Loucy (cell line): ENCODE results near the gene MC2R.

Source experiments
- H2AFZ ChIP-seq: fragments of 200-600 bp; sonication (generic); 2 replicates; pipeline ENCODE4 v1.6.0; 2016; ENCODE audit warnings: antibody characterized with exemption, mild to moderate bottlenecking, low read length, moderate library complexity
- H3F3A ChIP-seq: fragments of 200-600 bp; 2 replicates; pipeline ENCODE4 v1.6.0; 2016; ENCODE audit warnings: antibody characterized with exemption, low read depth, mild to moderate bottlenecking
- H3K27me3 ChIP-seq: fragments of 200-600 bp; sonication (generic); 2 replicates; pipeline ENCODE4 v1.6.1; 2014; ENCODE audit warnings: low read length, mild to moderate bottlenecking; ENCODE audit not compliant: insufficient read depth, poor library complexity, severe bottlenecking
- H3K36me3 ChIP-seq: fragments of 200-600 bp; sonication (generic); 2 replicates; pipeline ENCODE4 v1.6.1; 2016; ENCODE audit warnings: low read length; ENCODE audit not compliant: insufficient read depth
- H3K4me1 ChIP-seq: fragments of 200-600 bp; sonication (generic); 2 replicates; pipeline ENCODE4 v1.5.1; 2014; ENCODE audit warnings: low read length, mild to moderate bottlenecking; ENCODE audit not compliant: insufficient read depth, poor library complexity, severe bottlenecking
- H3K4me2 ChIP-seq: fragments of 200-600 bp; sonication (generic); 2 replicates; pipeline ENCODE4 v1.6.0; 2014; ENCODE audit warnings: antibody characterized with exemption, low read length, low read depth, mild to moderate bottlenecking; ENCODE audit not compliant: poor library complexity, severe bottlenecking
- H3K4me3 ChIP-seq: fragments of 200-600 bp; sonication (generic); 2 replicates; pipeline ENCODE4 v1.5.1; 2014; ENCODE audit warnings: low read length, mild to moderate bottlenecking, mixed read lengths; ENCODE audit not compliant: poor library complexity, severe bottlenecking
- H3K79me2 ChIP-seq: fragments of 200-600 bp; sonication (generic); 2 replicates; pipeline ENCODE4 v1.6.1; 2014; ENCODE audit warnings: low read length; ENCODE audit not compliant: insufficient read depth
- H3K9ac ChIP-seq: fragments of 200-600 bp; sonication (generic); 2 replicates; pipeline ENCODE4 v1.6.0; 2014; ENCODE audit warnings: mild to moderate bottlenecking, low read depth, low read length, moderate library complexity; ENCODE audit not compliant: poor library complexity, severe bottlenecking
- H3K9me2 ChIP-seq: fragments of 200-600 bp; sonication (generic); replicated peaks from 2 replicates; pipeline ENCODE4 v1.6.1; 2016; ENCODE audit warnings: low read depth, low read length, mixed read lengths
- H3K9me3 ChIP-seq: fragments of 200-600 bp; sonication (generic); 2 replicates; pipeline ENCODE4 v1.6.1; 2014; ENCODE audit warnings: mild to moderate bottlenecking, antibody characterized with exemption, low read length, low read depth; ENCODE audit not compliant: insufficient read depth
- H4K20me1 ChIP-seq: fragments of 200-600 bp; sonication (generic); 2 replicates; pipeline ENCODE4 v1.6.0; 2014; ENCODE audit warnings: antibody characterized with exemption, low read length, mild to moderate bottlenecking; ENCODE audit not compliant: insufficient read depth, poor library complexity, severe bottlenecking
- CTCF ChIP-seq: fragments of 200-600 bp; sonication (generic); conservative IDR thresholded peaks from 2 replicates; pipeline ENCODE4 v1.5.1; 2014; ENCODE audit warnings: mild to moderate bottlenecking, antibody characterized with exemption, low read length
- EZH2phosphoT487 ChIP-seq: fragments of 200-600 bp; IDR thresholded peaks from 2 replicates; pipeline ENCODE4 v1.6.1; 2018; ENCODE audit warnings: antibody characterized with exemption, mild to moderate bottlenecking, moderate library complexity, borderline replicate concordance

Gene MC2R

GRCh38 chr18:13915391-13915790 lies at the start of gene MC2R:
MC2R (minus strand) TSS chr18:13915536; CDS start chr18:13885518, 30,018 bp downstream.
- H3K4me2 ChIP-seq, result no peak within 1 kb of the TSS
- H3K27me3 ChIP-seq, result no peaks in the 10 kb centered on the region
- H3K4me3 ChIP-seq, result no peak within 1 kb of the TSS
- no peak within 1 kb of the TSS for H2AFZ ChIP-seq
- TF ChIP-seq EZH2phosphoT487 (no peak), CTCF (no peak)
- no peaks in the 10 kb centered on the region for H3K79me2 ChIP-seq
- no peaks in the 10 kb centered on the region for H3F3A ChIP-seq
- H3K9me3 ChIP-seq, result no peaks in the 10 kb centered on the region
- H3K36me3 ChIP-seq, result no peaks in the 10 kb centered on the region
- no peaks in the 10 kb centered on the region for H4K20me1 ChIP-seq
- H3K9ac ChIP-seq, result no peak within 1 kb of the TSS
- no peaks in the 10 kb centered on the region for H3K9me2 ChIP-seq
- no peaks in the 10 kb centered on the region for H3K4me1 ChIP-seq

GRCh38 chr18:13945811-13946210 lies 30.5 kb upstream of the MC2R start:
- Histone ChIP-seq H3K27me3 (no peaks in the 10 kb centered on the region), H2AFZ (no peak overlapping the region), H3K9me2 (no peaks in the 10 kb centered on the region), H4K20me1 (no peaks in the 10 kb centered on the region), H3K4me2 (no peak overlapping the region), H3K79me2 (no peaks in the 10 kb centered on the region), H3K4me3 (no peak overlapping the region), H3K9ac (no peak overlapping the region), H3K36me3 (no peaks in the 10 kb centered on the region), H3K4me1 (no peaks in the 10 kb centered on the region), H3F3A (no peaks in the 10 kb centered on the region), H3K9me3 (no peaks in the 10 kb centered on the region; the same call in 1 of the 2 replicates)
- TF ChIP-seq EZH2phosphoT487, result no peak
- no peak for TF ChIP-seq CTCF

- Histone ChIP-seq H4K20me1 (no peaks in the 10 kb centered on the region), H3F3A (no peaks in the 10 kb centered on the region), H3K9me3 (no peaks in the 10 kb centered on the region; the same call in 1 of the 2 replicates), H3K79me2 (no peaks in the 10 kb centered on the region), H3K9me2 (no peaks in the 10 kb centered on the region), H3K9ac (no peak overlapping the region), H3K4me3 (no peak overlapping the region), H2AFZ (no peak overlapping the region), H3K4me2 (no peak overlapping the region), H3K36me3 (no peaks in the 10 kb centered on the region), H3K27me3 (no peaks in the 10 kb centered on the region), H3K4me1 (no peaks in the 10 kb centered on the region)
- TF ChIP-seq CTCF, result no peak
- no peak for TF ChIP-seq EZH2phosphoT487
These were observed 28.0 kb upstream of the MC2R start for GRCh38 chr18:13943338-13943737.
